ENCODE measurements around the gene LRRC51.

DNA sequence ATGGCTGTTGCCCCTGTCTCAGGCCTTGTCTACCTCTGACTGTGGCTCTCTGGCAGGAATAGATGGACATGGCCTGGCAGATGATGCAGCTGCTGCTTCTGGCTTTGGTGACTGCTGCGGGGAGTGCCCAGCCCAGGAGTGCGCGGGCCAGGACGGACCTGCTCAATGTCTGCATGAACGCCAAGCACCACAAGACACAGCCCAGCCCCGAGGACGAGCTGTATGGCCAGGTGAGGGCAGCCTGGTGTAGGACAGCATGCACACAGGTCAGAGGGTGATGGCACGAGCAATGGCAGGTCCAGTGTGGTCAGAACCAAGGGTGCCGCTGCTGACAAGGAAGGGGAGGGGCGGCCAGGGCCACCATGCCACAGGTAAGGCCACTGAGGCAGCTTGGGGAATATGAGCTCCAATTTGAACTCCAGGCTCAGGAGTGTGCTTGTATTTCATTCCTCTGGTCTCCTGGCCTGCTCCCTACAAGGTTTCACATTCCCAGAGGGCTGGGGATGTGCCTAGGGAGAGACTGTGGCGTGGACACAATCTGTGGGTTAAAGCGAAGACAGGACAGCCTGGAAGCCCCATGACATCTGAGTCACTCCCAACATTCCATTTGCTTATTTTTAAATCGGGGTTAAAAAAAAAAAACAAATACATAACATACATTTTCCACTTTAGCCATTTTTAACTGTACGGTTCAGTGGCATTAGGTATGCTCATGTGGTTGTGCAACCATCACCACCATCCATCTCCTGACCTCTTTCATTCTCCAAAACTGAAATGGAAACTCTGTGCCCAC lies 55.4 kb downstream of the LRRC51 start:
- TF ChIP-seq CTCF (IDR thresholded peaks at IDR 0.05) (no peak), ZFX (IDR thresholded peaks at IDR 0.05; ENCODE audit: borderline replicate concordance) (no peak)
